OCI-LY7 (cell line): ENCODE measurements around the gene CALD1.

Source experiments
- EZH2phosphoT487 ChIP-seq: fragments of 200-600 bp; sonication (generic); IDR thresholded peaks from 2 replicates; pipeline ENCODE4 v1.6.1; 2018; ENCODE audit warnings: low read depth, borderline replicate concordance, mild to moderate bottlenecking, mixed run types, antibody characterized with exemption, low read length, moderate library complexity, mixed read lengths
- TF ChIP-seq, protein P1 (sequence below): fragments of 200-600 bp; sonication (generic); conservative IDR thresholded peaks from 2 replicates; pipeline ENCODE4 v1.5.1; 2014; ENCODE audit warnings: mild to moderate bottlenecking, antibody characterized with exemption, low read length, moderate library complexity, mixed read lengths

DNA sequence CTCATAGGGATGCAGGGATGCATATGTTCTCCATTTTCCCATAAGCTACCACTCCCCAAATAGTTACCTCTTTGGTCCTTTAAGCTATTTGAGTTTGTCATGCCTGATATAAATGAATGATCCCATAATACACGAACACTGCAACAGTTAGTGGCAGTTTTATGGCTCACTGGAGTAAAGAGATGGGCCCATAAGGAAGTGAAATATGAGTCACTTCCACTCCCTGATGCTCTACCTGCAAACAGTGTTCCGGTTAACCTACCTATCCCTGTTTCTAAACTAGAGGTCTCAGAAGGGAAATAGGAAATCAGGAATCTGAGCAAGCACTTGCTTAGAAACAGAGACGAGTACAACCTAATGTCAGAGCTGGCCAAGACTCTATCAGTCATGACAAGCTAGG is 71.7 kb downstream of the CALD1 start:
- TF ChIP-seq, protein P1, sequence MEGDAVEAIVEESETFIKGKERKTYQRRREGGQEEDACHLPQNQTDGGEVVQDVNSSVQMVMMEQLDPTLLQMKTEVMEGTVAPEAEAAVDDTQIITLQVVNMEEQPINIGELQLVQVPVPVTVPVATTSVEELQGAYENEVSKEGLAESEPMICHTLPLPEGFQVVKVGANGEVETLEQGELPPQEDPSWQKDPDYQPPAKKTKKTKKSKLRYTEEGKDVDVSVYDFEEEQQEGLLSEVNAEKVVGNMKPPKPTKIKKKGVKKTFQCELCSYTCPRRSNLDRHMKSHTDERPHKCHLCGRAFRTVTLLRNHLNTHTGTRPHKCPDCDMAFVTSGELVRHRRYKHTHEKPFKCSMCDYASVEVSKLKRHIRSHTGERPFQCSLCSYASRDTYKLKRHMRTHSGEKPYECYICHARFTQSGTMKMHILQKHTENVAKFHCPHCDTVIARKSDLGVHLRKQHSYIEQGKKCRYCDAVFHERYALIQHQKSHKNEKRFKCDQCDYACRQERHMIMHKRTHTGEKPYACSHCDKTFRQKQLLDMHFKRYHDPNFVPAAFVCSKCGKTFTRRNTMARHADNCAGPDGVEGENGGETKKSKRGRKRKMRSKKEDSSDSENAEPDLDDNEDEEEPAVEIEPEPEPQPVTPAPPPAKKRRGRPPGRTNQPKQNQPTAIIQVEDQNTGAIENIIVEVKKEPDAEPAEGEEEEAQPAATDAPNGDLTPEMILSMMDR, result no peak
- no peak for TF ChIP-seq EZH2phosphoT487
